Stimulated activated CD8-positive, alpha-beta memory T cell treated with anti-CD3 and anti-CD28 coated beads, Interleukin-15, amount 100 ng/mL, for 48 hours (primary cell): ENCODE measurements around the gene RNASE3.
A peak's percentile ranks its signal among the peaks of the same experiment; 100 is the strongest.
"Not testable (repeated sequence)": the region's sequence is repeated elsewhere in the genome, so short reads cannot be mapped to it uniquely, and the experiment has no call there.

Experiments used
- DNase-seq, 2 donors: peaks; one replicate each; pipeline ENCODE4 v3.0.0-alpha.2; 2020; ENCODE audit warnings: low read depth in 2 of 2

RNASE3 gene

DNA sequence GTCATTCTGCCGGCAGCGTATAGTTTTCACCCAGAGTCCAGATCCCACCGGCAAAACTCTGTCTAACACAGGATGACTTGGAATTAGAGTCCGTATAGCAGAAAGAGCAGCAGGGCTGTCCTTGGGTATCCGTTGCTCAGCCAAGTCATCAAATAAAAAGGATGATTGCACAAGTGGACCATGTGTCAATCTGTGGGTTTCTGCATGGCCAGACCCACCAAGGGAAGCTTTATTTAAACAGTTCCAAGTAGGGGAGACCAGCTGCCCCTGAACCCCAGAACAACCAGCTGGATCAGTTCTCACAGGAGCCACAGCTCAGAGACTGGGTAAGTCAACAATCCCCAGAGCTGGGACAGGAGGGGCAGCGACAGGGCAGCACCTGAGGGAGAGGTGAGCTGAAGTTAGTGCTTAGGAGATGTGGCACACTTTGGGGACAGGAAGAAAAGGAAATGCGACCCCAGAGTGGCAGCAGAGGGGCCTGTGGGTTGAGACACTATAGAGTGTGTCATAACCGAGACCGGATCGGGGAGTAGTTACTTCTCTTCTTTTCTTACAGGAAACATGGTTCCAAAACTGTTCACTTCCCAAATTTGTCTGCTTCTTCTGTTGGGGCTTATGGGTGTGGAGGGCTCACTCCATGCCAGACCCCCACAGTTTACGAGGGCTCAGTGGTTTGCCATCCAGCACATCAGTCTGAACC is at the start of gene RNASE3:
TSS of gene RNASE3 (plus strand) at position 260 of the 700 bp plus-strand sequence. CDS start at position 562, 302 bp downstream.
- DNase-seq, result not testable (repeated sequence)

GRCh38 chr14:20846560-20846959 is 44.6 kb upstream of the RNASE3 start:
- no peak for DNase-seq

- no peak for DNase-seq
These were observed 42.8 kb upstream of the RNASE3 start for GRCh38 chr14:20848316-20848954.

GRCh38 chr14:20848955-20849570 is 42.1 kb upstream of the RNASE3 start:
- no peak for DNase-seq

- no peak for DNase-seq
These were observed 38.1 kb upstream of the RNASE3 start for GRCh38 chr14:20853042-20853441.

DNA sequence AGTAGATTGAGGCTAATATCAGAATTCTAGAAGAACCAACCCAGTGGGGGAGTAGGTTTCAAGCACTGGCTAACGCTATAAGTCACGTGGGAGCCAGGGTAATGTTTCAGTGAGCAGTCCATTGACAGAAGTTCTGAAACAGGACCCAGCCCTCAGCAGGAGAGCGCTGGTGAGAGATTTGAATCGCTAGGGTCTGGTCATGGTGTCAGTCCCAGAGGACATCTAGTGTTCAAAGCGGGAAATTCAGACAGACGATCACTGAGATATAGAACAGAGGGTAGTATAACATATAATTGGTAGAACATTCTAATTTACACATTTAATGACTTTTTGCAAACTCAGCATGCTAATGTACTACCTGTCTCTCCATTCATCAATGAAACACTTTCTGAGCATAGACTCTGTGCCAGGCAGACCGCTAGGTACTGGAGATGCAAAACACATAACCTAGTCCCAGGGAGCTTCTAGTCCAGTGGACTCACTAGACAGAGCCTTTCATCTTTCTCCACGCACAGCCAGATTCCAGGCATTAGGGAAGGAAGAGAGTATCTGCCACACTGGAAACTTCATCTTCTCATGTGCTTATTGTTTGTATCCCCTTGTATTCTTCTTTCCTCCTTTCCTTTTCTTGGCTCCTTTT is 35.4 kb upstream of the RNASE3 start:
- no peak for DNase-seq

DNA sequence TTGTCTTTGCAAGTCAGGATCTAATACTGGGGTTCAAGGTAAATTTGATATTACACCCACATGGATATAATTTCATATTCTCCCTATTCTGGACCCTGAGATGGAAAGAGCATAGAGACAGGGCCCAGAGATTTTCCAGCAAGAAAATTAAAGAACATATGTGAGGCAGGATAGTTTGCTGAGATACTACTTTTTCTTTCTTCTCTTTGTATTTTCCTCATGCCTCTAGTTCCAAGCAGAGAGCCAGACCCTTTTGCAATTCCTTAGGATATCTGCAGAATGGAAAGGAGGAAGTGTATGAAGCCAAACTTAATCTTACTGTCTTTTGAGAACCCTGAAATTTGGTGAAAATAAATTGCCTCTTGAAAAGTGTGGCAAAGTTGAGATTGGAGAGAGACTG is 34.0 kb upstream of the RNASE3 start:
- DNase-seq, result no peak

GRCh38 chr14:20857630-20858261 is 33.4 kb upstream of the RNASE3 start:
- peak; percentile 29 to 39 for DNase-seq

- DNase-seq, result no peak
These were observed 25.0 kb upstream of the RNASE3 start for GRCh38 chr14:20866194-20866593.

GRCh38 chr14:20866963-20867362 is 24.2 kb upstream of the RNASE3 start:
- DNase-seq, result no peak

GRCh38 chr14:20873370-20874177 is 17.6 kb upstream of the RNASE3 start:
- DNase-seq, result peak; percentile 71 to 75

- DNase-seq, result no peak
These were observed 14.2 kb upstream of the RNASE3 start for GRCh38 chr14:20877016-20877415.

DNA sequence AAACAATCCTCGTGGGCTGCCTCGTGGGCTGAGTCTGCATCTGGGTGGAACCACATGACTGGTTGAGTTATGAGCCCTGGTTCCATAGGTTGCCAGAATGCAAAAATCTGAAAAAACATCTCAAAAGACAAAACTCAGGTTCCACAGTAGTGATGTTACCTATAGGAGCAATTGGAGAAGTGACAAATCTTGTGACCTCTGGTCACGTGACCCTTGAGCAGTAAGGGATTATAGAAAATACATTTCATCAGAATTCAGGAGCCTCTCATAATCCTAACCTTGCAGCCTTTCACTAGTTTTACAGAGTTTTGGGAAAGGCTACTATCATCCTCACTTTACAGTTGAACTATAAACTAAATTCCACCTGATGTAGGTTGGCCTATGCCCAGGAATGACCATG is 12.5 kb upstream of the RNASE3 start:
- DNase-seq, result no peak

DNA sequence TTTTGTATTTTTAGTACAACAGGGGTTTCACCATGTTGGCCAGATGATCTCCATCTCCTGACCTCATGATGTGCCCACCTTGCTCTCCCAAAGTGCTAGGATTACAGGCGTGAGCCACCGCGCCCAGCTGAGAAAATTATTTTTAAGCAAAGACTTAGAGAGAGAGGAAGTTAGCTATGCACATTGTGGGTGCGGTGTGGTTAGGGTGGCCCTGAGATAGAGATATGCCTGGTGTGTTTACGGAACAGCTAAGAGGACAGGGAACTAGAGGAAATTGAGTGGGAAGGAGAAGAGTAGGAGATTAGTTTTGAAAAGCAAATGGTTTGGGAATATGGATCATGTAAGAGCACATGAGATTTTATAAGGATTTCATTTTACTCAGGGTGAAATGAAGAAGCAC is 10.0 kb upstream of the RNASE3 start:
- not testable (repeated sequence) for DNase-seq

- DNase-seq, result not testable (repeated sequence)
These were observed 8.4 kb upstream of the RNASE3 start for GRCh38 chr14:20882787-20883186.

GRCh38 chr14:20888411-20888810 is 2.8 kb upstream of the RNASE3 start:
- DNase-seq, result not testable (repeated sequence)

GRCh38 chr14:20895322-20895721 is 4.1 kb downstream of the RNASE3 start:
- DNase-seq, result not testable (repeated sequence)

DNA sequence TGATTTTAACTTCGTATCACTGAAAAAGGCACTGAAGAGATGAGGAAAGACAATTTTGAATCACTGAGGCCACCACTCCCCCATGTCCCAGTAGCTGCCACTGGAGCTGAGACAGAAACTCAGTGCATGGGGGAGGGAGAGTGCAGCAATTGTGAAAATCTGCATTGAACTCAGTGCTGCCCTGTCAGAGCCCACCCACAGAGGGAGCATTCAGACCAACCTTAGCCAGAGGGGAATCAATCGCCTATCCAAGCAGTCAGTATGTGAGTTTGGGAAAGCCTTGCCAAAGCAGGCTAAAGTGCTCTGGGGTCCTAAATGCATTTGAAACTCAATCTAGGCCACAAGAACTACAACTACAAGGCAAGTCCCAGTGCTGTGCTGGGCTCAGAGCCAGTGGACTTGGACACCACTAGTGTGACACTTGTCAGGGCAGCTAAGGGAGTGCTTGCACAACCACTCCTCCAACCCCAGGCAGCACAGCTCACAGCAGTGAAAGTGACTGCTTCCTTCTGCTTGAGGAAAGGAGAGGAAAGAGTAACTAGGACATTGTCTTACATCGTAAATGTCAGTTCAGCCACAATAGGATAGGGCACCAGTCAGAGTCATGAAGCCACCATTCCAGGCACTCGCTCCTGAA is 13.3 kb downstream of the RNASE3 start:
- DNase-seq, result no peak

- no peak for DNase-seq
These were observed 14.5 kb downstream of the RNASE3 start for GRCh38 chr14:20905676-20906075.

DNA sequence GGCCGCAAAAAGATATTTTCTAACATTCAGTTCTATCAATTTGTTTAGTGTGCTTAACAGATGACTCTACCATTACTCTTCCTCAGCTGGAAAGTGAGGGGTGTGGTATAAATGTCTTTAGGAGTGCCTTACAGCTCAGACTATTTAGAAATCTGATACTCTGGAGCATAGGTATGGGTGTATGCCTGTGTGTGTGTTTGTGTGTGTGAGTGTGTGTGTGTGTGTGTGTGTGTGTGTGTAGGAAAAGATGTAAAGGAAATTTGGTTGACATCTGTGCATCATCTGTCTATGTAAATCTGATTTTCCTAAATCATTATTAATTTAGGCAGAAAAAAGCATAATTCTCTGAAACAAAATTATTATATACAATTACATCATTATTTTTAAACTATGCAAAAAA is 16.0 kb downstream of the RNASE3 start:
- no peak for DNase-seq

- DNase-seq, result not testable (repeated sequence)
These were observed 19.6 kb downstream of the RNASE3 start for GRCh38 chr14:20910822-20911221.
